ENCODE measurements around the gene MTUS2.

MTUS2 gene

DNA sequence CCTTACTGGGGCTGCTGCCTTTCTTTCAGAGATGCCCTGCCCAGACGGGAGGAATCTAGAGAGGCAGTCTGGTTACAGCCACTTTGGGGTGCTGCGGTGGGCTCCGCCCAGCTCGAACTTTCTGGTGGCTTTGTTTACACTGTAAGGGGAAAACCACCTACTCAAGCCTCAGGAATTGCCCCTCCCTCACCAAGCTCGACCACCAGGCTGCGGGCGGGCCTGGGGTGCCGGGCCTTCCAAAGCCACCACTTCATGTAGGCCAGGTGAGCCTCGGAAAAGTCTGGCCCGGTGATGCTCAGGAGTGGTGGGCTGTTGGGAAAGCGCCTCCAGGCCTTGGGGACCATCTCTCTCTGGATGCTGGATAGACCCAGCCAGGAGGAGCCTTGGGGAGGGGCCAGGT is 218.6 kb downstream of the MTUS2 start:
- no peak for DNase-seq

DNA sequence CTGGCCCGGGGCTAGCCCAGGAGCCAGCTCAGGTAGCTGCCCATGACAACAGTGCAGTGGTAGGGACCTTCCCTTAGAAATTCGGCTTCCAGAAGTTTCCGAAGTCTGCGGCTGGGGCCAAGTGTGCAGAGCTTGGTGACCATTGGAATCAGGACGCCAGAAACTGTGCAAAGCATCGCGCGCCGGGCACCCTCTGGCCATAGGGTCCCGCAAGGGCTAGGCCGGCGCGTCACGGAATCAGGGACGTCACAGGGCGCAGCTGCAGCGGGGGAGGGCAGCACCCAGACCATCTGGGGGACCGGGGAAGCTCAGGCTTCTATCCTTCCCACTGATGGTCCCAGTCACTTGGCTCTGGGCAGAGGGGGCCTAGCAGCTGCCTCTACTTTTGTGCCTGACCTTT is 219.1 kb downstream of the MTUS2 start:
- DNase-seq, result no peak

DNA sequence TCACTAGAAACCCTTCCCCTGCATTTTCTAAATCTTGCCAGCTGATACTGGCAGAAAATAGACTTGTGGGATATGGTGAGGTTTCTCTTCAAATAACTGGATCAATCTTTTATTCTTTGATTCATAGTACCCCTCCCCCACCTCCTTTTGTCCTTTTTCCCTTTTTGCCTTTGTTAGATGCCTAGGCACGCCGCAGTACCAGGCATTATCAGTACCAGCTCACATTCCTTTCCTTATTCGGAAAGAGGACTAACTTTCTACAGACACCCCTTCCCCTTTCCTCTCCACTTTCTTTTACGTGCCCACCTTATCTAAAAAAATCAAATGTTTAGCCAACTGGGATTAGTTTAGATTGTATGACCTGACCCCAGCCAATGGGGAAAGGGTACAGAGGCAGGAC is 226.4 kb downstream of the MTUS2 start:
- no peak for DNase-seq

DNA sequence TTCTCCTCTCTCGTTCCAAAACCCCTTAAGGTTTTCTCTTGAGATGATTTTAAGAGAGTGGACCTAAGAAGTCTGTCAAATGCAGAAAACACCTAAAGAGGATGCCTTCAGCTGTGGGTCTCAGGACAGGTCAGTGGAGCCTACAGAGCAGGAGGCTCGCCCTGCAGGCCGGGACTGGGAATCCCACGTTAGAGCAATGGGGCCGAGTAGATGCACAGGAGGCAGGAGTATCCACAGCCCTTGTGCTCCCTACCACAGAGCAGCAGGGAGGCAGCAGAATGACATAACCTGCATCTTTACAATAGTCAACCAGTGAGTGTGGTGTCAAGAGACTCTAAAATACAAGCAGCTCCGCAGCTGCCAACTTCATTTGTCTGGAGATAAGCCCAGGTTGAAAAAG is 229.4 kb downstream of the MTUS2 start:
- DNase-seq, result no peak

DNA sequence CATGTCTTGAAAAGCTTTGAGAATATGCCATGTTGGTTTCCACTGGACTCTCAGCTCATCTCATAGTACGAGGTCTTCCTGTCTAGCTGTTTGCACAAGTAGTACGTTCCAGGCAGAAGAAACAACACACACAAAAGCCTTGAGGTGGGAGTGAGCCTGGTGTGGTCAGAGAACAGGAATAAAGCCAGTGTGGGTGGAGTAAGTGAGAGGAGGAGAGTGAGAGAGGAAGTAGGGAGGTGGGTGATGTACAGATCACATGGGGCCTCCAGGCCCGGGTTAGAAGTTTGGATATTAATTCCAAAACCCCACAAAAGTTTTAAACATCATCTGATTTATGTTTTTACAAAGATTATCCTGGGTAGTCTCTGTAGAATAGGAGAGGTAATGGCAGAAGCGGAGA is 230.6 kb downstream of the MTUS2 start:
- DNase-seq, result no peak

DNA sequence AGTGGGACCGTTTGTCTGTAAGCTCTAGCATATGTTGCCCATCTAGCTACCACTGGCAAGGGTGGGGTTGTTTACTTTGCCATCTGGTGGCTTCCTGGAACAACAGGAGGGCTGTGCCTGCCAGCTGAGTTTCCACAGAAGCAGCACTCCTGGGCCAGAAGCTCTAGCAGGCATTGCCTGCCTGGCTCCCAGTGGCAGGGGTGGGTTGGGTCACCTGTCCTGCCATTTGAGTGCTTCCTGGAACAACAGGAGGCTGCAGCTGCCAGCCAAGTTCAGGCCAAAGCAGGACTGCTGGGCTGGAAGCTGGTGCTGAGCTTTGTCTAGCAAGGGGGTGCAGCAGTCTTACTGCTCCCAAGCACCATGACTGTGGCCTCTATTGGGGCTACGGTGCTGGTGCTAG is 239.7 kb downstream of the MTUS2 start:
- no peak for DNase-seq

DNA sequence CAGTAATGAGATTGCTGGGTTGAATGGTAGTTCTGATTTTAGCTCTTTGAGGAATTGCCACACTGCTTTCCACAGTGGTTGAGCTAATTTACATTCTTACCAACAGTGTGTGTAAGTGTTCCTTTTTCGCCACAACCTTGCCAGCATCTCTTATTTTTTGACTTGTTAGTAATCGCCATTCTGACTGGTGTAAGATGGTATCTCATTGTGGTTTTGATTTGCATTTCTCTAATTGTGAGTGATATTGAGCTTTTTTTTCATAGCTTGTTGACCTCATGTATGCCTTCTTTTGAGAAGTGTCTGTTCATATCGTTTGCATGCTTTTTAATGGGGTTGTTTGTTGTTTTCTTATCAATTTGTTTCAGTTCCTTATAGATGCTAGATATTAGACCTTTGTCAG is 245.0 kb downstream of the MTUS2 start:
- DNase-seq, result no peak

DNA sequence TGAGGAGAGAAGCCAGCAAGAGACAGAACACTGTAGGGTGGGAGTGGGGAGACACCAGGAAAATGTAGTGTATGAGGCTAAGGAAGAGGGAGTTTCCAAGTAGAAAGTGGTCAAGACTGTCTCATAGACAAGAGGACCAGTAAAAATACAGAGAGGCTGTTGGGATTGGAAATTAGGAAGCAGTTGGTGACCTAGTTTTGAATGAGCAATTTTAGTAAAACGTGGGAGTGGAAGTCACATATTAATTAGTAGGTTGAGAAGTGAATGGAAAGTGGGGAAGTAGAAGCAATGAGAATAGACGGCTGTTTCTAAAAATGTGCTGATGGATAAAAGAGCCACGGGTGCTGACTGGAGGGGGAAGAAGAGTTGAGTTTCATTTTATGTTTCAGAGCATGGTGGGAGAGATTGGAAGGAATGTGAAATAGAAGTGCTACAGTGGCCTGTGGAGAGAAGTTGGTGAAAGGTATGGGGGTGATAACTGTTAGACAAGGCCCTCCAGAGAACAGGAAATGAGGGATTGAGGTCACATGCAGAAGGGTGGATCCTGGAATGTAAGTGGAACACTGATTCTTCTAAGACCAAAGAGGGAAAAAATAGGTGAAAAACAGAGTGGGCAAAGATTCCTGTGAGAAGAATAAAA is 247.3 kb downstream of the MTUS2 start:
- DNase-seq, result no peak

DNA sequence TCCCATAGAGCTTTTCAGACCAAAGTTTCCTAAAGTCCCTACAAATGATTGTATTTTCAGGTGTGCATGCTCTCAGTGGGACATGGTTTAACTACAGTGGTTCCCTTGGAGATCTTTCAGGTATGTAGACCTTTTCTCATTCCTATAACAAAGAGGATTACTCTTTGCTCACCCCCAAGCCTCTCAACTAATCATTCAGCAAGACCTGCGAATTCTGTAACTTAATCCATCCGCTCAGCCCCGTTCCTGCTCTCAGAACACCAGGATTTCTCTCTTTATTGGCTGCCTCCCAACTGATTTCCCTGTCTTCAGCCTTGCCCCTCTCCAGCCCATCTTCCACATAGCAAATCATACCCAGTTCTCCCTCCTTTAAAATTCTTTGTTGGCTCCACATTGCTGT is 253.6 kb downstream of the MTUS2 start:
- DNase-seq, result no peak

DNA sequence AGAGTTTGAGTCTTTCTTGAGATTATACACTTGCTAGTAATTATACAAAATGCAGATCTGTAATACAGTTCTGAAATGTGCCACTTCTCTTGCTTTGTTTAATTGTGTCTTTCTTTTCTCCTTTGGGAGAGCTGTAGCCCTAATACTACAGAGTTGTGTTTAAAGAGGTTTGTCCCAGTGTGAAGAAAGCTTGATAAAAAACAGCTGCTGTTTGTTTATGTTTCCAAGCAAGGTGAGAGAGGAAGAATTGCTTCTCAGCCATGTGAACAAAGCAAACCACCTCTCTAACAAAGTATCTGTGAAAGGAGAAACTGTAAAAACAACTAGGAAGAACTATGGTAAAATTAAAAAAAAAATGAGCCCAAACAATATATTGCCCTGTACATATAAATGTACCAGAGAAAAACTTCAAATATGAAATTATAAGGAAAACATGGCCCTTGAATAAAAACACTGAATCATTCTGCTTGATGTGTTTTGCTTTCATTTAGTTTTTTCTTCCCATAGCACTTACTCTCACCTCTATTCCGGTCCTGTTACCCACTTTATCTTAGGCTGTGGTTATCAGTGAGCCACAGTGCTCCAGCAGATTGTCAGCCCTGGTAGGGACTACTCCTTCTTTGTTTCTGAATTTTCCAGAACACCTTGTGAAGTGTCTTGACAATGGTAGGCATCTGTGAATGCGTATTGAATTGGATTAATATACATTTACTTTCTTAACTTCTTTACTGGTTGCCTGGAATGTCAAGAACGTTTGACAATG is 257.1 kb downstream of the MTUS2 start:
- no peak for DNase-seq

DNA sequence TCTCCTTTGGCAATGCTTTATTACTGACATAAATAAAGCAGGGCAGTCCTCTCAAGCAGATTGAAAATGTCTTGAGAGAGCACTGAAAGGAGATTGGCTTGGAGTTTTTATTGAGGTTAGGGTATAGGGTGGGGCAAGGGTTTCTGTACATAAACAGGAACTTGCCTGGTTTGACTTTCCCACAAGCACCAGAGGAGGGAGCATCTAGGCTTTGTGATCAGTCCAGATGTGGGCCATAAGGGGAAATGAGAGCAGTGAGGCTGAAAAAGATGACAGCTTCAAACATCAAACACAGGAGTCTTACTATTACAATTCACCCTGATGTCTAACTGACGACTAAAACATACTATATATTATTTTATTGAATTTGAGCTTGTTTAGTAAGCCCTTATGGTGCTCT is 260.9 kb downstream of the MTUS2 start:
- no peak for DNase-seq

DNA sequence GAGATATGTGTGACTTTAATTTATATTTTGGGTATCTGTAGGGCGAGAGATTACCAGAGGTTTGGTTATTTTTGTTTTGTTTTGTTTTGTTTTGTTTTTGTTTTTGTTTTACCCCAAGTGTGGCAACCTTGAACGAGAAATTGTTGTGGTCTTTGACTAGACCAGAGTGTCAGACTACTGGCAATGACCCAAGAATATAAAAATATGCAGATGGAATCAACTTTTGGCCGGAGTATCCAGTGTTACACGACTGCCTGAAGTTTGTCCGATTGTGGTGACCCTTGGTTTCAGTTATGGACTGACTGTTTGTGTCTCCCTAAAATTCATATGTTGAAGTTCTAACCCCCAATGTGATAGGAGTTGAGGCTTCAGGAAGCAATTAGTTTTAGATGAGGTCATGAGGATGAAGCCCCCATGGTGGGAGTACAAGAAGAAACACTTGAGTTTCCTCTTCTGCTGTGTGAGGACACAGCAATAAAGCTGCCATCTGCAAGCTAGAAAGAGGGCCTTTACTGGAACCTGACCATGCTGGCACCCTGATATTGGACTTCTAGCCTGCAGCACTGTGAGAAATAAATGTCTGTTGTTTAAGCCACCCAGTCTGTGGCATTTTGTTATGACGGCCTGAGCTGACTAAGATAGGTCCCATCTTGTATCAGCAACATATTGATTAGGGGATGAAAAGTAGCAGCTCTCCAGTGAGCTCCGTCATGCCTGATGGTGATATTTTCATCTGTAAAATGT is 261.7 kb downstream of the MTUS2 start:
- DNase-seq, result no peak

DNA sequence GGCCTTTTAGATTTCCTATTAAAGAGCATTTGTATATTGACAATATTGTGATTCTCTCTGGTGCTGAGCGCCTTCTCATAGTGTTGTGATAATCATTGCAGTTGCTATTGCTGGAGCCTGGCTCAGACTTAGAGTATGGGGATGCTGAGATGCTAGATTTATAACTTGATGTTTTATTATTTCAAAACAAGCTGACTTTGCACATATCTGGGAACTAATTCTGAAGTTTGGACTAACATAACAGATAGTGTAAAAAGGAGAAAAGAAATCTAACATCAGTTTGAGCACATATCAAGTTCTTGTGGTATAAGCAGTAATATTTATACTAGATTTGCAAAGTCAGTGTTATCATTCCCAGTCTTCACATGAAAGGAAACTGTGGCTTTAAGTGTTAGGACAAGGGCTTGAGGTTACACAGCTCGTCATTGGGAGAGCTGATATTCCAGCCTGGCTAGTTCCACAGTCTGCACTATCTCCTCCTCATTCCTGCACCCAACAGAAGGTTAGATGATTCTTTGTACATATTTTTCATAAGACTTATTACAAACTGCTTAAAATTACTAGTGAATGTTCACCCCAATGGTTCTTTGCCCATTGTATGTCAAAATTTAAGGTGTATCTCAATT is 279.8 kb downstream of the MTUS2 start:
- no peak for DNase-seq

DNA sequence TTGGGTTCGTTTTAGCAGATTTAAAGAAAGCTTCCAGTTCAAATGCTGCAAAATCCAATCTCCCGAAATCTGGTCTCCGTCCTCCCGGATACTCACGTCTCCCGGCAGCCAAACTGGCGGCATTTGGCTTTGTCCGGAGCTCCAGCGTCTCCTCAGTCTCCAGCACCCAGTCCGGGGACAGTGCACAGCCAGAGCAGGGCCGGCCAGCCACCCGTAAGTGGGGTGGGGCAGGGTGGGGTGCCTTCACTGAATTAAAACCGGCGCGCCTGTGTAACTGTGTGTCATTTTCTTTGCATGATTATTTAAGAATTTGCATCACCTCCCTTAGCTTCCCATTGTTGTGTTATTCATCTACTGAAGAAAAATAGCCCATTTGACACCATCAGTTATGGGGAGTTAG is 280.6 kb downstream of the MTUS2 start:
- DNase-seq, result no peak

DNA sequence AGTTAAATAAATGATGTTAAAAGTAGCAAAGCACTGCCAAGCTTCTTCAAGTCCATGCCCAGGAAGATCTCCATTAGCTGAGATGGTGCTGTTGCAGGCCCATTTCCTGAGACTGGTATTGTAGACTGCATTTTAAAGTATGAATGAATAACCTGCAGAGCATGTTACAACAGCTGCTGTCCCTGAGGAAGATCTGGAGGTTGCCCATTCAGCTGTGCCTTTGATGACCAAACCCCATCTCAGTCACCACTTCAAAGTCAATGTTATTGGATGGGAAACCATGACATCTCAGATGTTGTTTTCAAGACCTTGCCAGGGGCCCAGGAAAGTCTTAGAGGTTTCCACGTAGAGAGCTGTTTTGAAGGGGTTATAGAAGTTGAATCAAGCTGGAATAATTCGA is 281.3 kb downstream of the MTUS2 start:
- DNase-seq, result no peak

DNA sequence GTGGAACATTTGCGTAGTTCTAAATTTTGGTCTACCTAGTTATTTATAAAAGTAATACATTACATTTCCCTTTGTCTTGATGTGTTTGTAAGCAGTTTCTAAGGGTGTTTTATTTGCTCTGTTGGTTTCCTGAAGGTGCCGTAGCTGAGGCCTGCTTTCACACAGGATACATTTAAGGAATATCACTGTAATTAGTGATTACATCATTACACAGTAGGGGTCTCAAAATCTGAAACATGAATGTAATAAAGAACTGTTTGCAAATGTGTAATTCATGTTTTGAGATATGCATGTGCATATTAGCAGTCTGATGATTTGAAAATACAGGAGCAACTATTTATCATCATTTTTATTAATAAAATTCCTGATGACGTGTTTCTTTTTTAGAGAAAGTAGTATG is 281.8 kb downstream of the MTUS2 start:
- no peak for DNase-seq

DNA sequence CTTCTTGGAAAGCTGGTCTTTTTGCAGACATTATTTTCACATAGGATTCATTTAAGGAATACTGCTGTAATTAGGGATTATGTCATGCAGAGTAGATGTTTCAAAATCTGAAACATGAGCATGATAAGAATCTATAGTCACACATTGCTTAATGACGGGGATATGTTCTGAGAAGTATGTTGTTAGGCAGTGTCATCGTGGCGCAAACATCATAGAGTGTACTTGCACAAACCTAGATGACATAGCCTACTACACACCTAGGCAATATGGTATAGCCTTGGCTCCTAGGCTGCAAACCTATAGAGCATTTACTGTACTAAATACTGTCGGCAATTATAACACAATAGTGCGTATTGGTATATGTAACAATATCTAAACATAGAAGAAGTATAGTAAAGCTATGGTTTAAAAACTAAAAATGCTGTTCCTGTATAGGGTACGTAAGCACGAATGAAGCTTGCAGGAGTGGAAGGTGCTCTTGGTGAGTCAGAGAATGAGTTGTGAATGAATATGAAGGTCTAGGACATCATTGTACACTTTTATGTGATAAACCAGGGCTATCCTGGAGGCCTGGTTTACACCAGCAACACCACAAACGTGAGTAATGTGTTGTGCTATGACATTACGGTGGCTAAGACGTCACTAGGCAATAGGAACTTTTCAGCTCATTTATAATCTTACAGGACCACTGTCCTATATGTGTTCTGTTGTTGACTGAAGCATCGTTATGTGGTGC is 283.1 kb downstream of the MTUS2 start:
- no peak for DNase-seq

DNA sequence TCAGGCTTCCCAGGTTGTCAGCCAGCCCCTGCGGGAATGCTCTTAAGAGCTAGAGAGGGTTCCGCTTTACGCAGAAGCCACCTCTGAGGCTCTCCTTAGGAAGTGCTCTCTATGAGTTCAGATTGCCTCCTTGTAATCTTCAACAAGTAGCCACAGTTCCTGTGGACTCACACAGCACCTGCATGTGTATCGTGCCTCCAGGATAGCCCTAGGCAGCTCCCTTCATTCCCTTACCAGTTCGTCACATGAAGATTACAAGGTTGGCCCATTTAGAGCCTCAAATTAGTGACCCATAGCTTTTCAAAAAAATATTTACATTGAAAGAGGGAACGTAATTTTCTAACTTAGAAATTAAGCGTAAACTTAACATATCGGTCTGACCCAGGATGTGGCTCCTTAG is 284.3 kb downstream of the MTUS2 start:
- no peak for DNase-seq

DNA sequence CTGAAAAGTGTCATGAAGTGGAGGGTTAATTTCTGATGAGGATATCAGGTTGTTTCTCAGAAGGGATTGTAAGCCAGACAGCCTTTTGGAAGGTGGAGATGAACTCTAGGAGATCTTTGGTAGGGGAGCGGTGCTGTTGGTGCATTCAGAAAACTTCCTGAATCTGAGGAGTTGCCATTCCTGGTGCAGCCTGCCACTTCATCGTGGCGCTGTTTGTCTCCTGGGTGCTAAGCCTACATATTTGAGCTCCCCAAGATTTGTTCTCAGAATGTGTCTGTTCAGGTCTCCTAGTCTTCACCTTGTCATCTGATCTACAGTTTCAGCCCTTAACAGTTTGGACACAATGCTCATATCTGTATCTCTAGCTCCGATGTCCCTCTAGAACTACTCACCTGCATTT is 285.6 kb downstream of the MTUS2 start:
- no peak for DNase-seq

DNA sequence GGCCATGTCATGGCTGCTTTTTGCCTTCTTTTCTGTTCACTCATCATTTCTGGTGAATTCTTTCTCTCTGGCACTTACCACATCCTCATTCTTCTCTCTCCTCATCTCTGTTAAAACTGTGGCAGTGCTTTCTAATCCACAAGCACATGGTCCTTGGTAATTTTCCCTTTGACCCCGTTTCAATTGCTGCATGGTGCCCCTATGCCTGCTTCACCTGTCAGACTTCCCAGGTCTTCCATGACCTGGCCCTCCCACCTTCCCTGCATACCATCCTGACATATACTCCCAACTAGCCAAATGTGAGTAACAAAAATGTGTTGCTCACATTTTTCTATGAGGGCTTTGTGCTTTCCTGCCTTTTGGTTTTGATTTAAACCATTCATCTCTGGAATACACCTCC is 286.5 kb downstream of the MTUS2 start:
- no peak for DNase-seq

DNA sequence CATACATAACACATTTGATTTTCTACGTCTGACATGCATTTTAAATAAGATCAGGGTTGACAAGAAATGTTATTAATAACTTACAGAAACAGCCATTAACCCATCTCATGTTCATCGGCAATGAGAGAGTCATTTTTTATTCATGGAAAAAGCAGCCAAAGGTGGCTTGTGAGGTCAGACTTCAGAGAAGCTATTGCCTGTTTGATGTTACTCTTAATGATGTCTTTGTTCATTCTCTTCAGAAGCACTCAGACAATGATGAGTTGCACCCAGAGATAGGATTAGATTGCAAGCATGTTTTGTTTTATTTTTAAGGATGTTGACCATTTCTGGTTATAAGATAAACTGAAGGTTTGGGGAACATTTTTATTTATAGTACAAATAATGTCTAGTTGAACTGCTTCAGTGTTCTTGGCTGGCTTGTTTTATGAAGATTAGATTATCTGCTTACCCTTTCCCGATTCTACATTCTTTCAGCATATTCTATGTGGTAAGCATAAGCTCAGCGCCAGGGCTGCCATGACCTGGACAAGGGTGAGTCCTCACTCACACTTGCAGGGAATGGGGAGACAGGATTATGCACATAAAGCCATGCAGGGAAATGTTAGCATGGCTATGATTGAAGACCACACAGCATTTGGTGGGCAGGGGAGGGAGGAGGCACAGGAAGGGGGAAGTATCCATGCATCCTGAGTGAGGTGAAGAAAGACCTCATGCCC is 288.1 kb downstream of the MTUS2 start:
- no peak for DNase-seq

DNA sequence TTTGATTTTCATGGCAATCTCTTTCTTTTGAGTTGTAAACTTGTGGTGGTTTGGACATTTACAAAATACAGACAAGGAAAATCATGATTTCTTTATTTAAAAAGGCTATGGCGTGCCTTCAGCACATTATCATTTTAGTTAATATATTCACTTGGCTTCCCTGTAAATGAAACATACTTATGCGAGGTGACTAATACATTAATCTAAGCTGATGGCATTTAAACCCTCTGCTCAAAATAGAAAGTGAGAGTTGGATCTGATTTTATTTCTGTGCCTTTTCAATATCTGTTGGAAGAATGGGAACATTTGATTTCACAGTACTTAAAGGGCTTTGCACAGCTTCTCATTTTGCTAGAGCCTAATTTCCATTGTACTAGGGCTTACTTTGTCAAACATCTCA is 289.8 kb downstream of the MTUS2 start:
- no peak for DNase-seq

All from NCI-H2081 treated with DMSO at 0.1 percent for 48 hours (cell line).